ENCODE results near the gene HSPD1. TPM values are rescaled to one million over a fixed set of nuclear protein-coding genes. Genes with fewer than 3 reads are reported as not detected.

Gene HSPD1
- total and polyA plus RNA-seq, 2 donors from 2014 or later = 157 to 390 TPM

Other genes starting within 250 kb of the HSPD1 start
- 39.2 TPM for gene ANKRD44, start 189.1 kb downstream of the HSPD1 start, total RNA-seq
- gene ANKRD44, start 189.1 kb downstream of the HSPD1 start, polyA plus RNA-seq (ENCODE audit: insufficient read depth, low read depth, low replicate concordance) = 2.2 TPM
- gene SF3B1, start 64.8 kb downstream of the HSPD1 start, total RNA-seq = 244 TPM
- gene SF3B1, start 64.8 kb downstream of the HSPD1 start, polyA plus RNA-seq (ENCODE audit: insufficient read depth, low read depth, low replicate concordance) = 185 TPM
- 28.6 TPM for gene COQ10B, start 46.3 kb downstream of the HSPD1 start, total RNA-seq
- gene COQ10B, start 46.3 kb downstream of the HSPD1 start, polyA plus RNA-seq (ENCODE audit: insufficient read depth, low read depth, low replicate concordance) = 31.2 TPM
- 78.1 TPM for gene HSPE1, start 539 bp upstream of the HSPD1 start, total RNA-seq
- 427 TPM for gene HSPE1, start 539 bp upstream of the HSPD1 start, polyA plus RNA-seq (ENCODE audit: insufficient read depth, low read depth, low replicate concordance)
- 23.0 TPM for gene MOB4, start 16.2 kb upstream of the HSPD1 start, total RNA-seq
- 16.5 TPM for gene MOB4, start 16.2 kb upstream of the HSPD1 start, polyA plus RNA-seq (ENCODE audit: insufficient read depth, low read depth, low replicate concordance)
- 4.0 TPM for gene RFTN2, start 175.7 kb upstream of the HSPD1 start, total RNA-seq
- 1.4 TPM for gene RFTN2, start 175.7 kb upstream of the HSPD1 start, polyA plus RNA-seq (ENCODE audit: insufficient read depth, low read depth, low replicate concordance)
- gene MARS2, start 205.5 kb upstream of the HSPD1 start, total RNA-seq = 6.3 TPM
- gene MARS2, start 205.5 kb upstream of the HSPD1 start, polyA plus RNA-seq (ENCODE audit: insufficient read depth, low read depth, low replicate concordance) = 3.2 TPM